Natural killer cell (primary cell): ENCODE data around the gene DDX25. TPM values are rescaled to one million over a fixed set of nuclear protein-coding genes. Genes with fewer than 3 reads are reported as not detected.

Experiments
- ATAC-seq, 3 donors: fragments of 150-1000 bp in 2 of 3; fragments of 200-7000 bp in 1 of 3; cut with Tn5 transposase; 1 replicate in 1 of 3; 2 replicates in 2 of 3; pipeline ENCODE4 v1.10.0; 2021; ENCODE audit warnings: mild to moderate bottlenecking in 2 of 3, moderate library complexity in 2 of 3
- DNase-seq, 2 donors: peaks; one replicate each; pipeline versions ENCODE4 v3.0.0 to v3.0.0-alpha.2; 2013 to 2021; ENCODE audit warnings: mixed read lengths in 1 of 2
- H3K27ac ChIP-seq: one replicate; pipeline ENCODE4 v1.5.1; 2013; ENCODE audit warnings: mild to moderate bottlenecking, low read length
- H3K27me3 ChIP-seq: one replicate; pipeline ENCODE4 v1.6.1; 2013; ENCODE audit warnings: low read length; ENCODE audit not compliant: control insufficient read depth, insufficient read depth
- H3K36me3 ChIP-seq: one replicate; pipeline ENCODE4 v1.6.1; 2013; ENCODE audit warnings: low read length; ENCODE audit not compliant: control insufficient read depth, insufficient read depth
- H3K4me1 ChIP-seq: one replicate; pipeline ENCODE4 v1.6.1; 2013; ENCODE audit warnings: low read length; ENCODE audit not compliant: control insufficient read depth, insufficient read depth
- H3K4me3 ChIP-seq: one replicate; pipeline ENCODE4 v1.5.1; 2013; ENCODE audit warnings: low read length
- H3K9me3 ChIP-seq: one replicate; pipeline ENCODE4 v1.6.1; 2013; ENCODE audit warnings: low read length; ENCODE audit not compliant: control insufficient read depth, insufficient read depth
- H3K27ac Mint-ChIP-seq, 2 donors: one replicate each; pipeline ENCODE4 v1.8.0; 2022; ENCODE audit warnings: mild to moderate bottlenecking in 2 of 2, mixed read lengths in 2 of 2, moderate library complexity in 1 of 2
- H3K27me3 Mint-ChIP-seq, 2 donors: one replicate each; pipeline ENCODE4 v1.8.0; 2022; ENCODE audit warnings: low read depth in 2 of 2, mixed read lengths in 2 of 2
- H3K36me3 Mint-ChIP-seq: one replicate; pipeline ENCODE4 v1.8.0; 2022; ENCODE audit warnings: mixed read lengths
- H3K4me1 Mint-ChIP-seq, 2 donors: one replicate each; pipeline ENCODE4 v1.8.0; 2022; ENCODE audit warnings: mixed read lengths in 2 of 2
- H3K4me3 Mint-ChIP-seq: one replicate; pipeline ENCODE4 v1.8.0; 2022; ENCODE audit warnings: mild to moderate bottlenecking, moderate library complexity, mixed read lengths
- H3K9me3 Mint-ChIP-seq, 2 donors: one replicate each; pipeline ENCODE4 v1.8.0; 2022; ENCODE audit warnings: mixed read lengths in 2 of 2
- WGBS: methylation state at CpG from one replicate; pipeline ENCODE4 v1.1.7; 2013; ENCODE audit warnings: missing lambda C conversion rate; ENCODE audit not compliant: insufficient coverage; 5-methylcytosine and 5-hydroxymethylcytosine counted together
- intact Hi-C: fragments of 100-400 bp; cut with micrococcal nuclease; formaldehyde crosslinking; loops from one replicate; pipeline ENCODE4 v1.14.2; 2022
- total RNA-seq, 4 donors: library from RNA; stranded (reverse); fragments of 120-200 nt in 1 of 4; gene quantifications; one replicate each; pipeline versions ENCODE4 v1.2.3 to v1.2.4, GENCODE V29; 2013 to 2022
- TF ChIP-seq, protein P1 (sequence below): fragments of 200-600 bp; IDR thresholded peaks from one replicate; pipeline ENCODE4 v1.8.0; 2022; ENCODE audit warnings: antibody characterized with exemption

The DDX25 gene
- total RNA-seq, 3 donors from 2014 or later (not counting 1 experiment from before 2014, with no cell fraction given) = not detected

DNA sequence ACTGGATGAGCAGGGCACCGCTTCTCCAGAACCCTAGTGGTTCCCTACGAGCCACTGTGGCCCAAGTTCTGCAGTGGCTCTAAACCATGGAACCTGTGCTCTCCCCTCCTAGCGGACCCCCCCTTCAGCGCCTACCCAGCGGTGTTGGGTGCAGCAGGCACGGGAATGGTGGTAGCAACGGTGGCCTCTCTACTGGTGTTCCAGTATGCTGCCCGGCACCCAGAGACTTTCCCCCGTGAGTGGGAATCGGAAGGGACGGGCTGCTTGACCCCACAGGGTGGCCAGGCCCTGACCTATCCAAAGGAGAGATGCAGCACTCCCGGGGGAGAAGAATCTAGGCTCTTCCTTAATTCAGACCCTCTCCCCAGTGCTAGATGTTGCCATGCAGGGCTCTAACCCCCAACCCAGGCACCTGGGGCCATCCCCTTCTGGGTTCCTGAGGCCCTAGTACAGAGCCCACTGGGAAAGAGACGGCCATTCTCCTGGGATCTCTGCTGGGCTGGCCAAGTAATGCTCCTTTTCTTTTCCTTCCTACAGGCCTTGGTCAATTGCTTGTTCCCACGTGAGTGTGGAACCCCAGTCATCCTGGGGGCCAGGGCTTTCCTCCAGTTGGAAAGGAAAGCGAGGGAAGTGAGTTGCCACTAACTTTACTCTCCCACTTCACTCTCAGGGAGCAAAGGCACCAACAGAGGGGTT is 50.8 kb downstream of the DDX25 start:
- no peak for ATAC-seq
- H3K27me3 Mint-ChIP-seq = peaks cover 6 to 7% of the 10 kb centered on the region in 2 donors
- intact Hi-C loops = no loop called here
- H3K36me3 ChIP-seq = no peaks in the 10 kb centered on the region
- DNase-seq = no peak
- no peaks in the 10 kb centered on the region for H3K27me3 ChIP-seq
- H3K9me3 ChIP-seq = no peaks in the 10 kb centered on the region
- H3K9me3 Mint-ChIP-seq = no peaks in the 10 kb centered on the region
- H3K4me3 ChIP-seq = no peak overlapping the region
- H3K27ac Mint-ChIP-seq = no peak overlapping the region
- H3K27ac ChIP-seq = no peak overlapping the region
- no peak overlapping the region for H3K4me3 Mint-ChIP-seq
- WGBS = 86% methylated on average over 15 of the region's 15 CpGs
- no peaks in the 10 kb centered on the region for H3K4me1 Mint-ChIP-seq
- H3K36me3 Mint-ChIP-seq = no peaks in the 10 kb centered on the region
- H3K4me1 ChIP-seq = no peaks in the 10 kb centered on the region
- TF ChIP-seq, protein P1, sequence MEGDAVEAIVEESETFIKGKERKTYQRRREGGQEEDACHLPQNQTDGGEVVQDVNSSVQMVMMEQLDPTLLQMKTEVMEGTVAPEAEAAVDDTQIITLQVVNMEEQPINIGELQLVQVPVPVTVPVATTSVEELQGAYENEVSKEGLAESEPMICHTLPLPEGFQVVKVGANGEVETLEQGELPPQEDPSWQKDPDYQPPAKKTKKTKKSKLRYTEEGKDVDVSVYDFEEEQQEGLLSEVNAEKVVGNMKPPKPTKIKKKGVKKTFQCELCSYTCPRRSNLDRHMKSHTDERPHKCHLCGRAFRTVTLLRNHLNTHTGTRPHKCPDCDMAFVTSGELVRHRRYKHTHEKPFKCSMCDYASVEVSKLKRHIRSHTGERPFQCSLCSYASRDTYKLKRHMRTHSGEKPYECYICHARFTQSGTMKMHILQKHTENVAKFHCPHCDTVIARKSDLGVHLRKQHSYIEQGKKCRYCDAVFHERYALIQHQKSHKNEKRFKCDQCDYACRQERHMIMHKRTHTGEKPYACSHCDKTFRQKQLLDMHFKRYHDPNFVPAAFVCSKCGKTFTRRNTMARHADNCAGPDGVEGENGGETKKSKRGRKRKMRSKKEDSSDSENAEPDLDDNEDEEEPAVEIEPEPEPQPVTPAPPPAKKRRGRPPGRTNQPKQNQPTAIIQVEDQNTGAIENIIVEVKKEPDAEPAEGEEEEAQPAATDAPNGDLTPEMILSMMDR = no peak

DNA sequence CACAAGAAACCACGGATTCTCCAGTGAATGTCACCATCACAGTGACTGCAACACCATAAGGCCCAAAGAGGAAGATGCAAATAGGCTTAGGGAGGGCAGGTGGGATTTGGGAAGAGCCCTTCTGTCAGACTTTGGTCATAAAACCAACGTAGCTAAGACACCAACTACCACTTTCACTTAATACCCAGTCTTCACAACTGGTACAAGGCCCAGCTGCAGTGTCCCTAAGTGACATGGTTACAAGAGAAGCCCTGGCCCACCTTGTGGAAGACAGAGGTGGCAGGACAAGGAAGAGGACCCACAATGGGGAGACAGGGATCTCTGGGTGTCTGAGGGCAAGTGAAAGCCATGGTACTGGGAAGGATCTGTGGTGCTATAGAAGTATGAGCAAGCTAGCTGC is 51.5 kb downstream of the DDX25 start:
- Mint-ChIP-seq H3K9me3 (no peaks in the 10 kb centered on the region), H3K36me3 (no peaks in the 10 kb centered on the region), H3K4me3 (no peak overlapping the region), H3K27me3 (peaks cover 6 to 7% of the 10 kb centered on the region in 2 donors), H3K27ac (no peak overlapping the region), H3K4me1 (no peaks in the 10 kb centered on the region)
- intact Hi-C loops = no loop called here
- 90% methylated on average over 2 of the region's 2 CpGs for WGBS
- TF ChIP-seq, protein P1 = no peak
- H3K27ac ChIP-seq = no peak overlapping the region
- H3K27me3 ChIP-seq = no peaks in the 10 kb centered on the region
- DNase-seq = no peak
- no peaks in the 10 kb centered on the region for H3K9me3 ChIP-seq
- no peak for ATAC-seq
- H3K4me1 ChIP-seq = no peaks in the 10 kb centered on the region
- no peaks in the 10 kb centered on the region for H3K36me3 ChIP-seq
- H3K4me3 ChIP-seq = no peak overlapping the region

DNA sequence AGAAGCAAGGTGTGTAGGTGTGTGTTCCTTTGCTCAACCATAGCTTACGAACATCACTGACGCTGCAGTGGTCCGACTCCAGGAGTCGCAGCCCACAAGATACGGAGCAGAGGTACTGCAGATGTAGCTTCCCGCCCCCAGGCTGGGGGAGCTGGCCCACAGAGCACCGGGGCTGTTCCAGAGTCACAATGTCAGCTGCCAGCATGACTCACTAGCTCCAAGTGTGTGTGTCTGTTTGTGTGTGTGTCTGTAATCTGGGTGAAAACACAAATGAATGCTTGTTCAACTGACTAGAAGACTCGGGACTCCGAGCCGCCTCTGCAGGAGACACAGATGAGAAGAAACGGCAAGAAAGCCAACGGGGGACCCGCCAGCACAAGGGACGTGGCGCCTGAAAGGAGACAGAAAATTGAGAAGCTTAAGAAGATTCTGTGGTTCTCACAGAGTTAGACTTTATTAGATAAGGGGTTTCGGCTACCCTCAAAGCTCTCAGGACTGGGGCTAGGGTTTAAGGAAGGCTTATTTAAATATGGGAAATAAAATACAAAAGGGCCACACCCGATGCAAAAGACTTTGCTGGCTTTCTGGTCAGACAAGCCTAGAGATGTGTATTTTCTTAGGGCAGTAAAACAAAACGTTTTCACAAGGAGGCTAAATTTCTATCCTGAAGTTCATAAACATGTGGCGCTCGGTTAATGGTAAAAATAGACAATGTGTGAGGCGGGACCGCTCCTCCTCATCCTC is 52.3 kb downstream of the DDX25 start:
- H3K27ac ChIP-seq = no peak overlapping the region
- intact Hi-C loops = no loop called here
- no peaks in the 10 kb centered on the region for H3K27me3 ChIP-seq
- Mint-ChIP-seq H3K4me3 (no peak overlapping the region), H3K36me3 (no peaks in the 10 kb centered on the region), H3K27ac (no peak overlapping the region), H3K4me1 (no peaks in the 10 kb centered on the region), H3K9me3 (no peaks in the 10 kb centered on the region), H3K27me3 (peaks cover 1 to 3% of the 10 kb centered on the region in 2 donors)
- WGBS = 86% methylated on average over 22 of the region's 22 CpGs
- no peaks in the 10 kb centered on the region for H3K4me1 ChIP-seq
- ATAC-seq (no peak), DNase-seq (no peak)
- no peaks in the 10 kb centered on the region for H3K9me3 ChIP-seq
- H3K4me3 ChIP-seq = no peak overlapping the region
- TF ChIP-seq, protein P1 = no peak
- H3K36me3 ChIP-seq = no peaks in the 10 kb centered on the region
